HepG2 (cell line): ENCODE results near the gene SPPL2B. TPM values are rescaled to one million over a fixed set of nuclear protein-coding genes. Genes with fewer than 3 reads are reported as not detected.
A peak's percentile ranks its signal among the peaks of the same experiment; 100 is the strongest.

Experiments used
- HMGXB4 ChIP-seq, 2 experiments: sonication (generic) in 1 of 2; formaldehyde crosslinking in 1 of 2; IDR thresholded peaks; 2 replicates each; pipeline versions ENCODE4 v1.4.0 to v1.6.1; 2018 to 2020; ENCODE audit warnings: missing genetic modification reagents in 2 of 2, borderline replicate concordance in 1 of 2, low read depth in 1 of 2, mild to moderate bottlenecking in 1 of 2, missing biosample characterization in 1 of 2
- ZFP1 ChIP-seq: IDR thresholded peaks from 2 replicates; pipeline ENCODE4 v1.6.1; 2016
- polyA plus RNA-seq, 8 experiments: library from polyadenylated mRNA; depleted of rRNA in 3 of 8; stranded (reverse) in 7 of 8; unstranded in 1 of 8; fragments of >200 nt; fragmentation: Illumina TruSeq in 4 of 8; extraction: Trizol in 4 of 8; gene quantifications; 2 replicates each; pipeline versions ENCODE4 v1.2.1 to v1.2.3, GENCODE V29; 2011 to 2016; ENCODE audit warnings: low read depth in 4 of 8, missing spikeins in 1 of 8, mixed read lengths in 1 of 8; ENCODE audit not compliant: insufficient read depth in 1 of 8
- total RNA-seq, 5 experiments: library from RNA; depleted of rRNA; stranded (reverse); fragments of >200 nt; fragmentation: Illumina TruSeq; extraction: Trizol; gene quantifications; 2 replicates each; pipeline ENCODE4 v1.2.3, GENCODE V29; 2016; ENCODE audit warnings: low read depth in 1 of 5
- TF ChIP-seq, protein P1 (sequence below): sonication (generic); formaldehyde crosslinking; IDR thresholded peaks from 2 replicates; pipeline ENCODE4 v1.5.1; 2020; ENCODE audit warnings: mild to moderate bottlenecking, missing genetic modification reagents, moderate library complexity
- TF ChIP-seq, protein P2 (sequence below): sonication (generic); formaldehyde crosslinking; IDR thresholded peaks from 2 replicates; pipeline ENCODE4 v1.4.0; 2020; ENCODE audit warnings: mild to moderate bottlenecking, missing genetic modification reagents
- TF ChIP-seq, protein P3 (sequence below): sonication (generic); formaldehyde crosslinking; IDR thresholded peaks from 2 replicates; pipeline ENCODE4 v1.4.0; 2020; ENCODE audit warnings: mild to moderate bottlenecking, missing genetic modification reagents

The SPPL2B gene
- total and polyA plus RNA-seq, 2 of the 13 experiments (the other 11 are each of a cell fraction or from before 2014, with no cell fraction given): 14.9 to 15.2 TPM

- TF ChIP-seq, protein P1, sequence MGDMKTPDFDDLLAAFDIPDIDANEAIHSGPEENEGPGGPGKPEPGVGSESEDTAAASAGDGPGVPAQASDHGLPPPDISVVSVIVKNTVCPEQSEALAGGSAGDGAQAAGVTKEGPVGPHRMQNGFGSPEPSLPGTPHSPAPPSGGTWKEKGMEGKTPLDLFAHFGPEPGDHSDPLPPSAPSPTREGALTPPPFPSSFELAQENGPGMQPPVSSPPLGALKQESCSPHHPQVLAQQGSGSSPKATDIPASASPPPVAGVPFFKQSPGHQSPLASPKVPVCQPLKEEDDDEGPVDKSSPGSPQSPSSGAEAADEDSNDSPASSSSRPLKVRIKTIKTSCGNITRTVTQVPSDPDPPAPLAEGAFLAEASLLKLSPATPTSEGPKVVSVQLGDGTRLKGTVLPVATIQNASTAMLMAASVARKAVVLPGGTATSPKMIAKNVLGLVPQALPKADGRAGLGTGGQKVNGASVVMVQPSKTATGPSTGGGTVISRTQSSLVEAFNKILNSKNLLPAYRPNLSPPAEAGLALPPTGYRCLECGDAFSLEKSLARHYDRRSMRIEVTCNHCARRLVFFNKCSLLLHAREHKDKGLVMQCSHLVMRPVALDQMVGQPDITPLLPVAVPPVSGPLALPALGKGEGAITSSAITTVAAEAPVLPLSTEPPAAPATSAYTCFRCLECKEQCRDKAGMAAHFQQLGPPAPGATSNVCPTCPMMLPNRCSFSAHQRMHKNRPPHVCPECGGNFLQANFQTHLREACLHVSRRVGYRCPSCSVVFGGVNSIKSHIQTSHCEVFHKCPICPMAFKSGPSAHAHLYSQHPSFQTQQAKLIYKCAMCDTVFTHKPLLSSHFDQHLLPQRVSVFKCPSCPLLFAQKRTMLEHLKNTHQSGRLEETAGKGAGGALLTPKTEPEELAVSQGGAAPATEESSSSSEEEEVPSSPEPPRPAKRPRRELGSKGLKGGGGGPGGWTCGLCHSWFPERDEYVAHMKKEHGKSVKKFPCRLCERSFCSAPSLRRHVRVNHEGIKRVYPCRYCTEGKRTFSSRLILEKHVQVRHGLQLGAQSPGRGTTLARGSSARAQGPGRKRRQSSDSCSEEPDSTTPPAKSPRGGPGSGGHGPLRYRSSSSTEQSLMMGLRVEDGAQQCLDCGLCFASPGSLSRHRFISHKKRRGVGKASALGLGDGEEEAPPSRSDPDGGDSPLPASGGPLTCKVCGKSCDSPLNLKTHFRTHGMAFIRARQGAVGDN (CRISPR knock-in tag): 0 out of 2 replicates have a peak, but pooled peaks have one; percentile 24
- TF ChIP-seq HMGXB4 (CRISPR knock-in tag; IDR thresholded peaks at IDR 0.05; ENCODE audit: borderline replicate concordance in 1 of 2, low read depth in 1 of 2): peak in 1 of 2 experiments; percentile 39; a peak in 1 of 4 replicates
- TF ChIP-seq, protein P2, sequence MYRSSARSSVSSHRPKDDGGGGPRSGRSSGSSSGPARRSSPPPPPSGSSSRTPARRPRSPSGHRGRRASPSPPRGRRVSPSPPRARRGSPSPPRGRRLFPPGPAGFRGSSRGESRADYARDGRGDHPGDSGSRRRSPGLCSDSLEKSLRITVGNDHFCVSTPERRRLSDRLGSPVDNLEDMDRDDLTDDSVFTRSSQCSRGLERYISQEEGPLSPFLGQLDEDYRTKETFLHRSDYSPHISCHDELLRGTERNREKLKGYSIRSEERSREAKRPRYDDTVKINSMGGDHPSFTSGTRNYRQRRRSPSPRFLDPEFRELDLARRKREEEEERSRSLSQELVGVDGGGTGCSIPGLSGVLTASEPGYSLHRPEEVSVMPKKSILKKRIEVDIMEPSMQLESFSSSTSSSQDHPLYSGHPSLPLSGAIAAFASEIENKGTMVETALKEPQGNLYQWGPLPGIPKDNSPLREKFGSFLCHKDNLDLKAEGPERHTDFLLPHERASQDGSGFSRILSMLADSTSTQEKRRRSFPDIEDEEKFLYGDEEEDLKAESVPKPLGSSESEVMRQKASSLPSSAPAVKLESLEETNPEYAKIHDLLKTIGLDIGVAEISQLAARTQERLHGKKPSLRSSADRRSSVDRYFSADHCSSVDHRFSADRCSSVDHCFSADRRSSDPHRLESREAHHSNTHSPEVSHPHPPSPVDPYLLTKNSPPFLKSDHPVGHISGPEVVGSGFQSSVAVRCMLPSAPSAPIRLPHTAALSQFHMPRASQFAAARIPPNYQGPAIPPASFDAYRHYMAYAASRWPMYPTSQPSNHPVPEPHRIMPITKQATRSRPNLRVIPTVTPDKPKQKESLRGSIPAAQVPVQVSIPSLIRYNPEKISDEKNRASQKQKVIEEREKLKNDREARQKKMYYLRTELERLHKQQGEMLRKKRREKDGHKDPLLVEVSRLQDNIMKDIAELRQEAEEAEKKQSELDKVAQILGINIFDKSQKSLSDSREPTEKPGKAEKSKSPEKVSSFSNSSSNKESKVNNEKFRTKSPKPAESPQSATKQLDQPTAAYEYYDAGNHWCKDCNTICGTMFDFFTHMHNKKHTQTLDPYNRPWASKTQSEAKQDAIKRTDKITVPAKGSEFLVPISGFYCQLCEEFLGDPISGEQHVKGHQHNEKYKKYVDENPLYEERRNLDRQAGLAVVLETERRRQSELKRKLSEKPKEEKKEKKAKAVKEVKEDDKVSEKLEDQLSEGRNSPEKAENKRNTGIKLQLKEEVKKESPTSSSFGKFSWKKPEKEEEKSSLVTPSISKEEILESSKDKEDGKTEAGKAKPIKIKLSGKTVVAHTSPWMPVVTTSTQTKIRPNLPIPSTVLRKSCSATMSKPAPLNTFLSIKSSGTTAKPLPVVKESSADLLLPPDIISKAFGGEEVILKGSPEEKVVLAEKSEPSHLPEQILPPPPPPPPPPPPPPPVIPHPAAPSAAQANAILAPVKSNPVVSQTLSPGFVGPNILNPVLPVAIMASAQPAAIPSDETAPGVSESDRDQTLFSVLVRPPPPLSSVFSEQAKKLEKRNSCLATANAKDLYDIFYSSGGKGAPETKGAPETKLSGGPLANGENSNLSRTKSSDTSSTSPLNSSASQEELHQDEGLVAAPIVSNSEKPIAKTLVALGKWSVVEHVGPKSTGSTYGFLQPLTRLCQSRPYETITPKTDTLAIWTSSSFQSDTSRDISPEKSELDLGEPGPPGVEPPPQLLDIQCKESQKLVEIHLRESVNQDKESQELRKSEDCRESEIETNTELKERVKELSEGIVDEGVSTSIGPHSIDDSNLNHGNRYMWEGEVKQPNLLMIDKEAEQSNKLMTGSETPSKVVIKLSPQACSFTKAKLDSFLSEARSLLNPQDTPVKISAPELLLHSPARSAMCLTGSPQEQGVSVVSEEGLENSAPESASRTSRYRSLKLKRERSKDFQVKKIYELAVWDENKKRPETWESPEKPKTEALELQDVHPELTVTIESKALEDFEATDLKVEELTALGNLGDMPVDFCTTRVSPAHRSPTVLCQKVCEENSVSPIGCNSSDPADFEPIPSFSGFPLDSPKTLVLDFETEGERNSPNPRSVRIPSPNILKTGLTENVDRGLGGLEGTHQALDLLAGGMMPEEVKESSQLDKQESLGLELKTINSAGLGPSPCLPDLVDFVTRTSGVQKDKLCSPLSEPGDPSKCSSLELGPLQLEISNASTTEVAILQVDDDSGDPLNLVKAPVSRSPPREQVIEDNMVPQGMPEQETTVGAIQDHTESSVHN: 0 out of 2 replicates have a peak, but pooled peaks have one; percentile 34
- 0 out of 2 replicates have a peak, but pooled peaks have one; percentile 26 for TF ChIP-seq ZFP1
- TF ChIP-seq, protein P3, sequence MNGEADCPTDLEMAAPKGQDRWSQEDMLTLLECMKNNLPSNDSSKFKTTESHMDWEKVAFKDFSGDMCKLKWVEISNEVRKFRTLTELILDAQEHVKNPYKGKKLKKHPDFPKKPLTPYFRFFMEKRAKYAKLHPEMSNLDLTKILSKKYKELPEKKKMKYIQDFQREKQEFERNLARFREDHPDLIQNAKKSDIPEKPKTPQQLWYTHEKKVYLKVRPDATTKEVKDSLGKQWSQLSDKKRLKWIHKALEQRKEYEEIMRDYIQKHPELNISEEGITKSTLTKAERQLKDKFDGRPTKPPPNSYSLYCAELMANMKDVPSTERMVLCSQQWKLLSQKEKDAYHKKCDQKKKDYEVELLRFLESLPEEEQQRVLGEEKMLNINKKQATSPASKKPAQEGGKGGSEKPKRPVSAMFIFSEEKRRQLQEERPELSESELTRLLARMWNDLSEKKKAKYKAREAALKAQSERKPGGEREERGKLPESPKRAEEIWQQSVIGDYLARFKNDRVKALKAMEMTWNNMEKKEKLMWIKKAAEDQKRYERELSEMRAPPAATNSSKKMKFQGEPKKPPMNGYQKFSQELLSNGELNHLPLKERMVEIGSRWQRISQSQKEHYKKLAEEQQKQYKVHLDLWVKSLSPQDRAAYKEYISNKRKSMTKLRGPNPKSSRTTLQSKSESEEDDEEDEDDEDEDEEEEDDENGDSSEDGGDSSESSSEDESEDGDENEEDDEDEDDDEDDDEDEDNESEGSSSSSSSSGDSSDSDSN (CRISPR knock-in tag): peak; percentile 38; the same call in 1 of the 2 replicates
- TF ChIP-seq, all 625 proteins: peak for 48; not testable (repeated sequence) for 577
Measured at GRCh38 chr19:2395293-2395829, 66.9 kb downstream of the SPPL2B start (continued).
